ENCODE measurements around the gene FAM9A. TPM values are rescaled to one million over a fixed set of nuclear protein-coding genes. Genes with fewer than 3 reads are reported as not detected.
"Not testable (repeated sequence)": the region's sequence is repeated elsewhere in the genome, so short reads cannot be mapped to it uniquely, and the experiment has no call there.

FAM9A gene
- total and polyA plus RNA-seq, 2 of the 13 experiments (the other 11 are each of a cell fraction or from before 2014, with no cell fraction given) = not detected

GRCh38 chrX:8760021-8760420 lies 41.2 kb downstream of the FAM9A start (continued):
- TF ChIP-seq ZNF687 (CRISPR knock-in tag; IDR thresholded peaks at IDR 0.05) (no peak), SRSF9 (IDR thresholded peaks at IDR 0.05; ENCODE audit: borderline replicate concordance, insufficient read depth, low read depth, low read length, poor library complexity, severe bottlenecking) (no peak), ZC3H4 (CRISPR knock-in tag; IDR thresholded peaks at IDR 0.05; ENCODE audit: borderline replicate concordance) (no peak), E2F1 (CRISPR knock-in tag; IDR thresholded peaks at IDR 0.05) (no peak), FOXC1 (CRISPR knock-in tag; IDR thresholded peaks at IDR 0.05; ENCODE audit: borderline replicate concordance) (no peak), ZHX2 (IDR thresholded peaks at IDR 0.05; ENCODE audit: low read depth) (no peak), ZHX2 (CRISPR knock-in tag; IDR thresholded peaks at IDR 0.05; ENCODE audit: borderline replicate concordance) (no peak), ZFAT (CRISPR knock-in tag; conservative IDR thresholded peaks at IDR 0.05) (no peak), ZNF652 (CRISPR knock-in tag; IDR thresholded peaks at IDR 0.05; ENCODE audit: borderline replicate concordance, low read depth) (no peak), TFAP4 (IDR thresholded peaks at IDR 0.05; ENCODE audit: borderline replicate concordance, low read depth) (no peak), CCDC6 (CRISPR knock-in tag; IDR thresholded peaks at IDR 0.05) (no peak)

GRCh38 chrX:8758706-8759105 lies 42.5 kb downstream of the FAM9A start:
- H3K27me3 ChIP-seq (ENCODE audit: control insufficient read depth in 1 of 2, insufficient read depth in 2 of 2, low read length in 2 of 2); H2AFZ ChIP-seq (ENCODE audit: low read length); CTCF ChIA-PET (ENCODE audit: low intra/inter-chr PET ratio, low total read pairs); in situ Hi-C loops (cut with HindIII; ENCODE audit: extremely low pct_ligation_motif_present, low pct_unique_long_range_greater_than_20kb); DNase-seq (ENCODE audit: low spot score); H3K9ac ChIP-seq (ENCODE audit: insufficient read depth, low read depth, low read length); H3K9me3 ChIP-seq (ENCODE audit: low read length); H3K4me2 ChIP-seq (ENCODE audit: low read depth, low read length); POLR2A ChIA-PET; BruUV-seq (replicated peaks); H4K20me1 ChIP-seq (ENCODE audit: insufficient read depth, low read length); intact Hi-C loops (cut with micrococcal nuclease; ENCODE audit: unreplicated experiment); ATAC-seq; H3K4me3 ChIP-seq (replicated peaks in 1 of 3; ENCODE audit: insufficient read depth in 1 of 3, low read depth in 2 of 3, low read length in 3 of 3); H3K36me3 ChIP-seq (replicated peaks in 1 of 2; ENCODE audit: control insufficient read depth in 1 of 2, insufficient read depth in 2 of 2, low read length in 2 of 2); H3K27ac ChIP-seq (ENCODE audit: extremely low read length, insufficient read depth, low read length); H3K79me2 ChIP-seq (ENCODE audit: insufficient read depth, low read length); H3K4me1 ChIP-seq (ENCODE audit: insufficient read depth, low read length): not testable (repeated sequence)
- peak; percentile 30 for FAIRE-seq
- 21% methylated on average over 5 of the region's 5 CpGs for WGBS (ENCODE audit: low lambda C conversion rate)

Data from HepG2 (cell line).